Activated CD4-positive, alpha-beta T cell treated with anti-CD3 and anti-CD28 coated beads for 48 hours (primary cell): Measurements from ENCODE around the gene G6PC1.
"Not testable (repeated sequence)": the region's sequence is repeated elsewhere in the genome, so short reads cannot be mapped to it uniquely, and the experiment has no call there.

Experiments used
- DNase-seq: peaks from one replicate; pipeline ENCODE4 v3.0.0-alpha.2; 2020

G6PC1 gene

DNA sequence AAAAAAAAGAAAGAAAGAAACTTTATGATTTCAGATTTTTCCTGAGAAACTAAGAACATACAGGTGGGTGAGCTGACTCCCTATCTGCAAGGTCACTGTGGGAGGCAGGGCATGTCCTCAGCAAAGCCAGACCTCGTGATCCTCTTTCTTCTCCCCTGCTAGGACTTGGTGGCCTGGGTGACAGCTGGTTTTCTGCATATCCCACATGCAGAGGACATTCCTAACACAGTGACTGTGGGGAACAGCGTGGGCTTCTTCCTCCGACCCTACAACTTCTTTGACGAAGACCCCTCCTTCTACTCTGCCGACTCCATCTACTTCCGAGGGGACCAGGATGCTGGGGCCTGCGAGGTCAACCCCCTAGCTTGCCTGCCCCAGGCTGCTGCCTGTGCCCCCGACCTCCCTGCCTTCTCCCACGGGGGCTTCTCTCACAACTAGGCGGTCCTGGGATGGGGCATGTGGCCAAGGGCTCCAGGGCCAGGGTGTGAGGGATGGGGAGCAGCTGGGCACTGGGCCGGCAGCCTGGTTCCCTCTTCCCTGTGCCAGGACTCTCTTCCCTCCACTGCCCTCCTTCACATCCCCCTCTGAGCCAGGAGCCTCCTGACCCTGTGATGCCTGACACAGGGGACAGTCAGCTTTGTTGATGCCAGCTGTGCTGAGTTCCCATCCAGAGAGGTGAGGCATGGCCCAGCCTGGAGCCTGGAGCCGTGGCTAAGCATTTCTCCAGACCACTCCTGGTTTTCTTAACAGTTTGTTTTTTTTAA lies 26.5 kb upstream of the G6PC1 start:
- not testable (repeated sequence) for DNase-seq

DNA sequence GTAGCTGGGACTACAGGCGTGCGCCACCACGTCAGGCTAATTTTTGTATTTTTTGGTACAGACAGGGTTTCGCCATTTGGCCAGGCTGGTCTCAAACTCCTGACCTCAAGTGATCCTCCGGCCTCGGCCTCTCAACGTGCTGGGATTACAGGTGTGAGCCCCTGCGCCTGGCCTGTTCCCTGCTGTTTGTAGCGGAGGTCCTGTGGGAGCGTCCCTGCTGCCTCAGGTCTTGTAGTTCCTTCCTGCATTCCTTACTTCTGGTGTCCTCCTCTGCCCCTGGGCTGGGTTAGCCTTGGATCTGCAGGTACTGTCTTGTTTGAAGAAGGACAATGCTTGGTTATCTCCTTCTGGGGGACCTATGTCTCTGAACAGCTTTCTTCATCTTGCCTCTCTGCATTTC lies 23.6 kb upstream of the G6PC1 start:
- no peak for DNase-seq

DNA sequence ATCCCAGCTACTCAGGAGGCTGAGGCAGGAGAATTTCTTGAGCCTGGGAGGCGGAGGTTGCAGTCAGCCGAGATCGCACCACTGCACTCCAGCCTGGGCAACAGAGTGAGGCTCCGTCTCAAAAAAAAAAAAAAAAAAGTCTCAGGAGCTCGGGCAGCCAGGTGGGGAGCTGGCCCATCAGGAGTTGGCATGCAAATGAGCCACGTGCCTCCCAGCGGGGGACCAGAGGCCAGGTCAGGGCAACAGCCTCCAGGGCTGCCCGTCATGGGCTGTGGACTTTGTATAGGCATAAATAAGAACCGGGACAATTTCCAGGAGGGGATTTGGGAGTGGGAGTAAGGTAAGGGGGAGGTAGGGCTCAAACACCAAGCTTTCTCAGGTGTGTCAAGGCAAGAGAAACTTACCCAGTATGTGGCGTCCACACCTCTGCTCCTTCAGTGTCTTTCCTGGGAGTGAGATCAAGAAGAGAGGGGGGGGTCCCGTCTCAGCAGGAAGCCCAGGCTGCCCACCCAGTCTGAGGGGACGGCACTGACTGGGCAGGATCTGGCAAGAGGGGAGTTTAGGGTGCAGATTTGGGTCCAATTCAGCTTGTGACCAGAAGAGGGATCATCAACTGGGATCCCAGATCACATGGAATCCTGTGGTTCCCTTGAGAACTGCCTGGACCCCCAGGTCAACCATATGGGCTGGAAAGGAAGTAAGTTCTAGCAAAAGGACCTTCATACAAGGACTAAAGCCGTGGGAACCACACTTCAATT lies 22.3 kb upstream of the G6PC1 start:
- DNase-seq, result no peak

- no peak for DNase-seq
Measured at GRCh38 chr17:42878924-42879595, 21.5 kb upstream of the G6PC1 start.

DNA sequence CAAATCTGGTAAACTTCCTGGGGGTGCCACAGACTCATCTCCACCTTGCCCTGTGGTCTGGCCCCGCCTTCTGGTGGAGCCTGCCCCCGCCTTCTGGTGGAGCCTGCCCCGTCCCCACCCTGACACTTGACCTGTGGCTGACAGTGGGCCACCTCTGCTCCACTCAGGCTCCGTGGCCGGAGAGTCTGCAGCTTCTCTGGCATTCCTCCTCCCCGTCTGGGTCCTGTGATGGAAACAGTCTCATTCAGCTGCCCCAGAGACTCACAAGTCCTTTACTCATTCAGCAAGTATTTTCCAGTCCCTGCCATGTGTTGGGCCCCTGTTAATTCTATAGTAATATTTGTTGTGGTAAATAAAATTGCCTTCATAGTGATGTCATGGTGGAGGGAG lies 21.0 kb upstream of the G6PC1 start:
- DNase-seq, result no peak

DNA sequence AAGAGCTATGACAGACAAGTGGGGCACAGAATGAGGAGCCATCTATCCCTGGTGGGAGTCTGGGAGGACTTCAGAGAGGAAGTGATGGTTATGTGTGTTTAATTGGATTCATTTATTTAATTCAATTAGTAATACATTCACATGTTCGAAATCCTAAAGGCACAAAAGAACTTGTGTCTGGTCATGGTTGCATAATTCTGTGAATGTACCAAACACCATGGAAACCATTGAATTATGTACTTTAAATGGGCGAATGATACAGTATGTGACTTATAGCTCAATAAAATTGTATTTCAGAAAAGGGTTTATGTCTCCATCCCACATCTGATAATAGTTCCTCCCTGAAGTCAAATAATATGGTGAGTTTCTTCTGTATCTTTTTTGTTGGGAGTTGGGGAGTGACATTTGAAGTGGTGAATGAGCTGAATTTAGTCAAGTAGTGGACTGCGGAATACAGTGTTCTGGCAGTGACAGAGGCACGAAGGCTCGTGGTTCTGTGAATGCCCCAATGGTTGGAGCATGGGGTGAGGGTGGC lies 19.8 kb upstream of the G6PC1 start:
- DNase-seq, result no peak

DNA sequence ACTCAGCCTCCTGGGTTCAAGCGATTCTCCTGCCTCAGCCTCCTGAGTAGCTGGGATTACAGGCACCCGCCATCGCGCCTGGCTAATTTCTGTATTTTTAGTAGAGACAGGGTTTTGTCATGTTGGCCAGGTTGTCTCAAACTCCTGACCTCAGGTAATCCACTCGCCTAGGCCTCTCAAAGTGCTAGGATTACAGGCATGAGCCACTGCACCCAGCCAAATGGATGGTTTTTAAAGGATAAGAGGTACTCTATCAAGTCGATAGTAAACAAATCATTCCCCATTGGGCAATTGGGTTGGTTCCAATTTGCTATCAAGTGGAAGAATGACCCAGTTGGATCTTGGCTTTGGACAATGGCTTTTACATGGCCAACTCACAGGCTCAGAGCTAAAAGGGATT lies 18.9 kb upstream of the G6PC1 start:
- not testable (repeated sequence) for DNase-seq

- DNase-seq, result no peak
Measured at GRCh38 chr17:42882166-42882565, 18.4 kb upstream of the G6PC1 start.

- no peak for DNase-seq
Measured at GRCh38 chr17:42883802-42884558, 16.6 kb upstream of the G6PC1 start.

- DNase-seq, result not testable (repeated sequence)
Measured at GRCh38 chr17:42885806-42886205, 14.8 kb upstream of the G6PC1 start.

GRCh38 chr17:42886283-42887176 lies 14.1 kb upstream of the G6PC1 start:
- DNase-seq, result no peak

GRCh38 chr17:42889809-42890208 lies 10.8 kb upstream of the G6PC1 start:
- DNase-seq, result no peak

GRCh38 chr17:42891539-42892152 lies 9.0 kb upstream of the G6PC1 start:
- no peak for DNase-seq

- DNase-seq, result no peak
Measured at GRCh38 chr17:42893359-42893758, 7.2 kb upstream of the G6PC1 start.

GRCh38 chr17:42894283-42895184 lies 6.1 kb upstream of the G6PC1 start:
- no peak for DNase-seq

- no peak for DNase-seq
Measured at GRCh38 chr17:42895185-42895555, 5.4 kb upstream of the G6PC1 start.

DNA sequence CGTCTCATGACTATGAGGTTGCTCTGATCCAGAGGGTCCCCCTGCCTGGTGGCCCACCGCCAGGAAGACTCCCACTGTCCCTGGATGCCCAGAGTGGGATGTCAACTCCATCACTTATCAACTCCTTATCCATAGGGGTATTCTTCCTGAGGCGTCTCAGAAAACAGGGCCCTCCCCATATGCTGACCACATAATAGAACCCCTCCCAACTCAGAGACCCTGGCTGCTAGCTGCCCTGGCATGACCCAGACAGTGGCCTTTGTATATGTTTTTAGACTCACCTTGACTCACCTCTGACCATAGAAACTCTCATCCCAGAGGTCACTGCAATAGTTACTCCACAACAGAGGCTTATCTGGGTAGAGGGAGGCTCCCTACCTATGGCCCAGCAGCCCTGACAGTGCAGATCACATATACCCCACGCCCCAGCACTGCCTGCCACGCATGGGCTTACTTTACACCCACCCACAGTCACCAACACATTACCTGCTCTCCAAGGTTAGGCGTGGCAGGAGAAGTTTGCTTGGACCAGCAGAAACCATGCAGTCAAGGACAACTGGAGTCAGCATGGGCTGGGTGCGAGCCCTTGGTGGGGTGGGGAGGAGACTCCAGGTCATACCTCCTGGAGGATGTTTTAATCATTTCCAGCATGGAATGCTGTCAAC lies 2.3 kb upstream of the G6PC1 start:
- DNase-seq, result no peak

GRCh38 chr17:42899981-42900380 lies 618 bp upstream of the G6PC1 start:
- DNase-seq, result not testable (repeated sequence)

- DNase-seq, result no peak
Measured at GRCh38 chr17:42901535-42902229, 1.1 kb downstream of the G6PC1 start.
